Panc1 (cell line): ENCODE measurements around the gene SBDS. TPM values are rescaled to one million over a fixed set of nuclear protein-coding genes. Genes with fewer than 3 reads are reported as not detected.

Experiments used
- ATAC-seq: fragments of 200-7000 bp; cut with Tn5 transposase; 2 replicates; pipeline ENCODE4 v1.9.1; 2020; ENCODE audit warnings: mild to moderate bottlenecking, moderate library complexity
- BruUV-seq: library from RNA; stranded (reverse); fragments of 400-500 nt; replicated peaks from 2 replicates; lab custom pipeline; 2021; lab: Mats Ljungman, UMichigan
- CTCF ChIA-PET: fragments of 300-600 bp; sonication (Branson Sonifier 250); formaldehyde crosslinking; loops from one replicate; lab custom pipeline; 2022; ENCODE audit warnings: antibody characterized with exemption; lab: Charles Lee
- POLR2A ChIA-PET: fragments of 300-600 bp; sonication (Branson Sonifier 250); formaldehyde crosslinking; loops from one replicate; lab custom pipeline; 2022; ENCODE audit warnings: antibody characterized with exemption; lab: Charles Lee
- DNase-seq: peaks from one replicate; pipeline ENCODE4 v3.0.0-alpha.2; 2010; ENCODE audit warnings: low read depth, low spot score
- H3K27ac ChIP-seq: 2 replicates; pipeline ENCODE4 v1.5.1; 2011; ENCODE audit warnings: mild to moderate bottlenecking, low read length, inconsistent platforms
- H3K27me3 ChIP-seq: fragments of 200-500 bp; sonication (Bioruptor generic); 2 replicates; pipeline ENCODE4 v1.6.0; 2014; ENCODE audit warnings: low read length, inconsistent platforms; ENCODE audit not compliant: control insufficient read depth, insufficient read depth
- H3K36me3 ChIP-seq: fragments of 200-500 bp; sonication (Bioruptor generic); 2 replicates; pipeline ENCODE4 v1.5.1; 2014; ENCODE audit warnings: inconsistent platforms, mild to moderate bottlenecking, low read length, moderate library complexity; ENCODE audit not compliant: control insufficient read depth, insufficient read depth
- H3K4me1 ChIP-seq: 2 replicates; pipeline ENCODE4 v1.5.1; 2011; ENCODE audit warnings: inconsistent platforms, mild to moderate bottlenecking, low read length, moderate library complexity; ENCODE audit not compliant: control insufficient read depth, insufficient read depth
- H3K4me3 ChIP-seq, 2 experiments: 2 replicates each; pipeline ENCODE4 v1.5.1; 2011 to 2012; ENCODE audit warnings: low read depth in 2 of 2, low read length in 2 of 2, mild to moderate bottlenecking in 2 of 2, inconsistent platforms in 1 of 2, moderate library complexity in 1 of 2
- H3K9me3 ChIP-seq: fragments of 200-500 bp; sonication (Bioruptor generic); 2 replicates; pipeline ENCODE4 v1.5.1; 2014; ENCODE audit warnings: low read depth, mild to moderate bottlenecking, inconsistent platforms, low read length, moderate library complexity; ENCODE audit not compliant: control insufficient read depth, insufficient read depth
- POLR2AphosphoS5 ChIP-seq: IDR thresholded peaks from 2 replicates; pipeline ENCODE4 v1.6.1; 2012; ENCODE audit warnings: mild to moderate bottlenecking, low read depth, low read length, moderate library complexity
- REST ChIP-seq, 2 experiments: IDR thresholded peaks; 2 replicates each; pipeline ENCODE4 v1.6.1; 2011 to 2012; ENCODE audit warnings: low read depth in 2 of 2, control low read depth in 1 of 2, low read length in 1 of 2, mild to moderate bottlenecking in 1 of 2, moderate library complexity in 1 of 2; ENCODE audit not compliant: insufficient read depth in 1 of 2
- SIN3A ChIP-seq: IDR thresholded peaks from 2 replicates; pipeline ENCODE4 v1.6.1; 2012; ENCODE audit warnings: low read depth, mild to moderate bottlenecking, low read length, moderate library complexity, borderline replicate concordance; ENCODE audit not compliant: insufficient read depth
- TCF7L2 ChIP-seq: IDR thresholded peaks from 2 replicates; pipeline ENCODE4 v1.6.1; 2011; ENCODE audit warnings: mild to moderate bottlenecking, low read depth, low read length, inconsistent platforms
- in situ Hi-C: cut with HindIII; loops from 2 replicates; pipeline ENCODE4 v1.10.0; 2016; ENCODE audit warnings: low sequenced_read_pairs, low pct_unique_long_range_greater_than_20kb
- intact Hi-C: fragments of 100-400 bp; cut with micrococcal nuclease; formaldehyde crosslinking; loops from one replicate; pipeline ENCODE4 v1.10.0; 2022; ENCODE audit not compliant: unreplicated experiment
- total RNA-seq: library from RNA; stranded (reverse); gene quantifications from one replicate; pipeline ENCODE4 v1.2.1, GENCODE V29; 2021; ENCODE audit not compliant: unreplicated experiment
- TF ChIP-seq, protein P1 (sequence below): fragments of 450-650 bp; IDR thresholded peaks from 2 replicates; pipeline ENCODE4 v1.5.1; 2017; ENCODE audit warnings: mild to moderate bottlenecking

Gene SBDS
- total RNA-seq, 1 experiment from 2014 or later: 82.8 TPM

DNA sequence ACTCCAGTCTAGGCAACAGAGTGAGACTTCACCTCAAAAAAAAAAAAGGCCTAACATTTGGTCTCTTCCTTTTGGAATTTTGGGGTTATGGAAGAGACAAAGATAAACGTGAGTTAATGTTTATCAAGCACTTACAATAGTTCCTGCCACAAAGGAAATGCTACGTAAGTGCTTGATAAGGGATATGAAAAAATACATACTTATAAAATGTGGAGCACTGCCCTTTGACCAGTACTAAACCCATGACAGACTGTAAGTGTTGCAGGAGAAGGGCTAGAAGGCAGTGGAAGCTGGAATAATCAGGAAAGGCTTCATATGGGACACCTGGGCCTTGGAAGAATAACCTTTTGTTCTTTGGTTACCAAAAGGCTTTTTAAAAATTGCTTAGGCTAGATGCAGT is 48.8 kb downstream of the SBDS start:
- Histone ChIP-seq H3K36me3 (peaks cover 24% of the 10 kb centered on the region), H3K27me3 (no peaks in the 10 kb centered on the region)
- BruUV-seq: no TSS peak

GRCh38 chr7:66939325-66939724 is 56.1 kb downstream of the SBDS start:
- Histone ChIP-seq H3K4me1 (no peaks in the 10 kb centered on the region), H3K27me3 (no peaks in the 10 kb centered on the region), H3K9me3 (no peaks in the 10 kb centered on the region), H3K4me3 (no peak overlapping the region), H3K36me3 (peaks cover under 1% of the 10 kb centered on the region), H3K27ac (no peak overlapping the region)
- in situ Hi-C loops (no loop called here), intact Hi-C loops (no loop called here)
- TSS peak; percentile 40 for BruUV-seq
- ChIA-PET CTCF (no interaction called here), POLR2A (no interaction called here)
- DNase-seq (no peak), ATAC-seq (no peak)
- TF ChIP-seq, protein P1, sequence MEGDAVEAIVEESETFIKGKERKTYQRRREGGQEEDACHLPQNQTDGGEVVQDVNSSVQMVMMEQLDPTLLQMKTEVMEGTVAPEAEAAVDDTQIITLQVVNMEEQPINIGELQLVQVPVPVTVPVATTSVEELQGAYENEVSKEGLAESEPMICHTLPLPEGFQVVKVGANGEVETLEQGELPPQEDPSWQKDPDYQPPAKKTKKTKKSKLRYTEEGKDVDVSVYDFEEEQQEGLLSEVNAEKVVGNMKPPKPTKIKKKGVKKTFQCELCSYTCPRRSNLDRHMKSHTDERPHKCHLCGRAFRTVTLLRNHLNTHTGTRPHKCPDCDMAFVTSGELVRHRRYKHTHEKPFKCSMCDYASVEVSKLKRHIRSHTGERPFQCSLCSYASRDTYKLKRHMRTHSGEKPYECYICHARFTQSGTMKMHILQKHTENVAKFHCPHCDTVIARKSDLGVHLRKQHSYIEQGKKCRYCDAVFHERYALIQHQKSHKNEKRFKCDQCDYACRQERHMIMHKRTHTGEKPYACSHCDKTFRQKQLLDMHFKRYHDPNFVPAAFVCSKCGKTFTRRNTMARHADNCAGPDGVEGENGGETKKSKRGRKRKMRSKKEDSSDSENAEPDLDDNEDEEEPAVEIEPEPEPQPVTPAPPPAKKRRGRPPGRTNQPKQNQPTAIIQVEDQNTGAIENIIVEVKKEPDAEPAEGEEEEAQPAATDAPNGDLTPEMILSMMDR: no peak
- TF ChIP-seq TCF7L2 (no peak), POLR2AphosphoS5 (no peak), SIN3A (no peak), REST (IDR thresholded peaks at IDR 0.05; ENCODE audit: insufficient read depth in 1 of 2, low read depth in 2 of 2, low read length in 1 of 2) (no peak)

More for the DNA sequence above, 48.8 kb downstream of the SBDS start:
- H3K4me1 ChIP-seq: no peaks in the 10 kb centered on the region
- TF ChIP-seq REST (IDR thresholded peaks at IDR 0.05; ENCODE audit: insufficient read depth in 1 of 2, low read depth in 2 of 2, low read length in 1 of 2) (no peak), POLR2AphosphoS5 (no peak), SIN3A (no peak), TCF7L2 (no peak)
- TF ChIP-seq, protein P1: no peak
- no peaks in the 10 kb centered on the region for H3K9me3 ChIP-seq
- intact Hi-C loops: no loop called here
- no peak for DNase-seq
- ChIA-PET CTCF (no interaction called here), POLR2A (no interaction called here)
- ATAC-seq: no peak; the same call in 1 of the 2 replicates
- H3K27ac ChIP-seq: no peak overlapping the region
- in situ Hi-C loops: no loop called here
- H3K4me3 ChIP-seq: no peak overlapping the region
